ENCODE measurements around the gene CCR8. TPM values are rescaled to one million over a fixed set of nuclear protein-coding genes. Genes with fewer than 3 reads are reported as not detected.

The CCR8 gene
- total RNA-seq, 4 donors from 2014 or later: 0.22 TPM; not detected in 3

GRCh38 chr3:39284457-39284881, 45.0 kb upstream of the CCR8 start:
- Histone ChIP-seq H3K9me3 (no peaks in the 10 kb centered on the region), H3K4me1 (peaks cover 0 to 4% (median 0%) of the 10 kb centered on the region in 3 donors), H3K4me3 (no peak overlapping the region), H3K27ac (no peak overlapping the region), H3K36me3 (no peaks in the 10 kb centered on the region), H3K27me3 (no peaks in the 10 kb centered on the region)
- no peak for TF ChIP-seq CTCF (IDR thresholded peaks at IDR 0.05)
- no peak for TF ChIP-seq POLR2A (IDR thresholded peaks at IDR 0.05)
- intact Hi-C loops (cut with DNase I): loop anchor here (10.0 kb wide), 1 partner anchor 180 kb away; the partner anchor contains the start of genes GORASP1 and TTC21A
- WGBS, 2 donors: 62 to 66% methylated on average over 5 of the region's 5 CpGs
- no peak for DNase-seq

GRCh38 chr3:39285332-39285731, 44.2 kb upstream of the CCR8 start:
- Histone ChIP-seq H3K36me3 (no peaks in the 10 kb centered on the region), H3K4me3 (no peak overlapping the region), H3K9me3 (no peaks in the 10 kb centered on the region), H3K27ac (no peak overlapping the region), H3K4me1 (peaks cover 0 to 4% (median 4%) of the 10 kb centered on the region in 3 donors), H3K27me3 (no peaks in the 10 kb centered on the region)
- TF ChIP-seq POLR2A (IDR thresholded peaks at IDR 0.05) (no peak), CTCF (IDR thresholded peaks at IDR 0.05) (no peak)
- no peak for DNase-seq
- intact Hi-C loops (cut with DNase I): loop anchor here (10.0 kb wide), 1 partner anchor 181 kb away; the partner anchor contains the start of genes GORASP1 and TTC21A

DNA sequence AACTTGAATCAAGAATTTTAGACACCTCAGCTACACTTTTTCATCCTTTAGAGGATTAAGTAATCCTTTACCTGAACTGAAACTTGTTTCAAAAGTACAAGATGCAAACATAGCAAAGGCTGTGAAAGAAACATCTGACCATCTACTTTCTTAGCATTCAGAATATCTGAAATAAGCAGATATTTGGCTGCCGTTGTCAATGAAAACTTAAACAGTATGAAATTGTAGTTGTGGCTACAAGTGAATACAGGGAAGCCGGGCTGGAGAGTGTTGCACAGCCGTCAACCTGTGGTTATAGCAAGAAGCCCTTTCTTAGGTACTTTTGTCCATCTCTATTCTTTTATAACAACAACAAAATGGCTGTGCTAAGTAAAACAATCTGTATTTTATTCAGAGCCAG, 42.7 kb upstream of the CCR8 start:
- intact Hi-C loops (cut with DNase I): loop anchor here (10.0 kb wide), 1 partner anchor 182 kb away; the partner anchor contains the start of genes GORASP1 and TTC21A
- TF ChIP-seq POLR2A (IDR thresholded peaks at IDR 0.05) (no peak), CTCF (IDR thresholded peaks at IDR 0.05) (no peak)
- peaks cover 0 to 8% (median 4%) of the 10 kb centered on the region in 3 donors for H3K4me1 ChIP-seq
- no peaks in the 10 kb centered on the region for H3K36me3 ChIP-seq
- no peaks in the 10 kb centered on the region for H3K27me3 ChIP-seq
- 71 to 78% methylated on average over 3 of the region's 3 CpGs for WGBS, 2 donors
- no peak for DNase-seq
- H3K9me3 ChIP-seq: no peaks in the 10 kb centered on the region
- H3K27ac ChIP-seq: no peak overlapping the region
- H3K4me3 ChIP-seq: no peak overlapping the region

DNA sequence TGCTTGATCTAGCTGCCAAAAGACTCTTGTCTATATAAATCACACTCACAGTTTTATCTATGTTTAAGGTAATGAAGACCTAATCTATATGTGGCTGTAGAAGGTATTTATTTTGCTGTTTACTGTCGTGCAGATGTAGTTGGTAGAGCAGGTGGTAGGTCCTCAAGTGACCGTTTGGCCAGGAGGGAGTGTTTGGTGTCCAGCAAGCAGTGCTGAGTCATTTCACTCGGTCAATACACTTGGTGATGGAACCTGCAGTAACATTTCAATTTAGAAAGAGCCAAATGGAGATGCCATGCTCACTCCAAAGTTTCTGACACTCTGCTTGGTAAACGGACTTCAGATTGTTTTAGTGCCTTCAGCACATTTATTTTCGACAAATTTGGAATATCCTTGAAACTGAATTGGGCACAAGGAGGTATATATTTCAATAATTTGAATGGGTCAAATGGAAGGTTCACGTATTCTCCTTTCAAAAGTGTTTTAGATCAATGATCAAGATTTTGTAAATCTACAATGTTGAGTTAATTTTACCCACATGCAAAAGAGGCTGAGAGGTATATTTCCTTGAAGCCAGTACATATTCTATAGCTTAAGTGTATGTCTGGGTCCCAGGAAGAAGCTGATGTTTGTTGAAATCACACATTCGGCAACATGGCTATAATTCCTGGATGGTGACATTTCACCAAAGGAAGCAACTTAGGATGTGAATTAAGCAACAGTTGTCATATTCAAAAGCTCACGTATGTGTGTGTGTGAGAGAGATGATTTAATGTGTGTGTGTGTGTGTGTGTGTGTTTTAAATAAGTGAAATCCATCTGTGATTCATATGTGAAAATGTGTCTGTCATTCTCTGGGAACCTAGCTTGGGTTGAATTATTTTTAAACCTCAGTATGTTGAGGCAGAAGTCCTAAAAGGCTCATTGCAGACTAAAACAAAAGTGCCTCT, 42.0 kb upstream of the CCR8 start:
- Histone ChIP-seq H3K4me1 (peaks cover 0 to 8% (median 4%) of the 10 kb centered on the region in 3 donors), H3K9me3 (no peaks in the 10 kb centered on the region), H3K4me3 (no peak overlapping the region), H3K36me3 (no peaks in the 10 kb centered on the region), H3K27me3 (no peaks in the 10 kb centered on the region), H3K27ac (no peak overlapping the region)
- intact Hi-C loops (cut with DNase I): loop anchor here (10.0 kb wide), 1 partner anchor 183 kb away; the partner anchor contains the start of genes GORASP1 and TTC21A
- 57 to 70% methylated on average over 8 of the region's 8 CpGs for WGBS, 2 donors
- DNase-seq: no peak
- no peak for TF ChIP-seq POLR2A (IDR thresholded peaks at IDR 0.05)
- no peak for TF ChIP-seq CTCF (IDR thresholded peaks at IDR 0.05)

DNA sequence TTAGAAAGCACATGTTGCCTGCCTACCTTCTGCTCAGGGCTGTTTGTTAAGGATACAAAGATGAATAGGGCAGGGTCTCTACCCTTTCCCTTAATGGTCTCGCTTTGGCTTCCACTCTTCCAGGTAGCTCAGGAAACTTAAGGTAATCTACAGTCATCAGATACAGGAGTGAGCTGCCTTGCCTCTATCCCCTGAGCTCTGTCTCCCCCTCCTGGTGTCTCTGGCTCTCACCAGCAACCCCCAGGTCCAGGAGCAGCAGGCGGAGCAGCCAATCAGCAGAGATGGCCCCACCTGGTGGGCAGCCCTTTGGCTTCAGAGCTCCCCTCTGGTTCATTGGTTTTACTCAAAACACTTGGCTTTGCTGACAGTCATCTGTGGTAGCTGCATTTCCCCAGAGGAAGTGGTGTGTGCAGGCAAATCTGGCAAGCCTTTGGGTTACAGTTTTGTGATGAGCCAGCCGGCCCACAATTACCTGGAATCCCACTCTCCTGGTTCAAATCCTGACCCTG, 41.2 kb upstream of the CCR8 start:
- Histone ChIP-seq H3K4me1 (peaks cover 0 to 8% (median 4%) of the 10 kb centered on the region in 3 donors), H3K27me3 (no peaks in the 10 kb centered on the region), H3K36me3 (no peaks in the 10 kb centered on the region), H3K9me3 (no peaks in the 10 kb centered on the region), H3K4me3 (no peak overlapping the region), H3K27ac (no peak overlapping the region)
- intact Hi-C loops (cut with DNase I): loop anchor here (10.0 kb wide), 1 partner anchor 184 kb away; the partner anchor contains the start of genes GORASP1 and TTC21A
- TF ChIP-seq CTCF (IDR thresholded peaks at IDR 0.05) (peak; percentile 63 to 94 (median 86)), POLR2A (IDR thresholded peaks at IDR 0.05) (no peak)
- WGBS, 2 donors: 0 to 13% methylated on average over 1 to 2 of the region's 3 CpGs
- peak; percentile 26 for DNase-seq

Data from esophagus squamous epithelium (tissue), 5 donors.